Tongue (tissue), 2 donors: ENCODE results near the gene NCAPG. TPM values are rescaled to one million over a fixed set of nuclear protein-coding genes. Genes with fewer than 3 reads are reported as not detected.
"Not testable (repeated sequence)": the region's sequence is repeated elsewhere in the genome, so short reads cannot be mapped to it uniquely, and the experiment has no call there.

Experiments
- DNase-seq: peaks from one replicate; pipeline ENCODE4 v3.0.0-alpha.2; 2015
- total RNA-seq: library from RNA; depleted of rRNA; stranded (reverse); fragments of >200 nt; gene quantifications from one replicate; pipeline ENCODE4 v1.2.3, GENCODE V29; 2014

NCAPG gene
- total RNA-seq, 1 donor from 2014 or later = 15.6 TPM

- no peak for DNase-seq
Observed at GRCh38 chr4:17788956-17789355, 21.8 kb upstream of the NCAPG start.

GRCh38 chr4:17794730-17795129 lies 16.0 kb upstream of the NCAPG start:
- no peak for DNase-seq

GRCh38 chr4:17797808-17798207 lies 13.0 kb upstream of the NCAPG start:
- DNase-seq = no peak

- DNase-seq = no peak
Observed at GRCh38 chr4:17805580-17806155, 5.1 kb upstream of the NCAPG start.

GRCh38 chr4:17807446-17807845 lies 3.3 kb upstream of the NCAPG start:
- peak; percentile 6 for DNase-seq

- DNase-seq = no peak
Observed at GRCh38 chr4:17809667-17810066, 1.1 kb upstream of the NCAPG start.

- no peak for DNase-seq
Observed at GRCh38 chr4:17811078-17811603, 362 bp downstream of the NCAPG start.

GRCh38 chr4:17812125-17812524 lies 1.3 kb downstream of the NCAPG start:
- DNase-seq = no peak

GRCh38 chr4:17812801-17813200 lies 2.0 kb downstream of the NCAPG start:
- DNase-seq = no peak

GRCh38 chr4:17814140-17814539 lies 3.4 kb downstream of the NCAPG start:
- DNase-seq = no peak

- DNase-seq = no peak
Observed at GRCh38 chr4:17816142-17816541, 5.4 kb downstream of the NCAPG start.

- peak; percentile 59 for DNase-seq
Observed at GRCh38 chr4:17817027-17817426, 6.2 kb downstream of the NCAPG start.

GRCh38 chr4:17823871-17824669 lies 13.3 kb downstream of the NCAPG start:
- no peak for DNase-seq

GRCh38 chr4:17846266-17846665 lies 35.5 kb downstream of the NCAPG start:
- DNase-seq = no peak

- DNase-seq = not testable (repeated sequence)
Observed at GRCh38 chr4:17850295-17850694, 39.5 kb downstream of the NCAPG start.

GRCh38 chr4:17851959-17852358 lies 41.2 kb downstream of the NCAPG start:
- DNase-seq = no peak

- no peak for DNase-seq
Observed at GRCh38 chr4:17854036-17854435, 43.3 kb downstream of the NCAPG start.

GRCh38 chr4:17859793-17860406 lies 49.1 kb downstream of the NCAPG start:
- DNase-seq = no peak

GRCh38 chr4:17861906-17862305 lies 51.1 kb downstream of the NCAPG start:
- DNase-seq = not testable (repeated sequence)

GRCh38 chr4:17865866-17866363 lies 55.1 kb downstream of the NCAPG start:
- no peak for DNase-seq

- no peak for DNase-seq
Observed at GRCh38 chr4:17866810-17867209, 56.0 kb downstream of the NCAPG start.

GRCh38 chr4:17867276-17867675 lies 56.5 kb downstream of the NCAPG start:
- no peak for DNase-seq

- no peak for DNase-seq
Observed at GRCh38 chr4:17869327-17869726, 58.5 kb downstream of the NCAPG start.
